ENCODE results near the gene AGBL1.
A peak's percentile ranks its signal among the peaks of the same experiment; 100 is the strongest.

AGBL1 gene

GRCh38 chr15:86572368-86572841 is 492.7 kb downstream of the AGBL1 start:
- H3K18ac ChIP-seq (ENCODE audit: low read length) = peak overlapping the region; percentile 86
- no peak overlapping the region for H3K27ac ChIP-seq (replicated peaks; ENCODE audit: low read length)
- no CpG with 5 or more reads among the region's 21 CpGs for WGBS, 2 donors (ENCODE audit: extremely low coverage in 2 of 2, insufficient read length in 2 of 2, insufficient replicate concordance in 1 of 2)
- no peaks in the 10 kb centered on the region for H3K27me3 ChIP-seq (ENCODE audit: control insufficient read depth in 3 of 3, insufficient read depth in 3 of 3, low read depth in 1 of 3, low read length in 3 of 3)
- H3K23ac ChIP-seq (ENCODE audit: low read depth, low read length, poor library complexity) = no peak overlapping the region
- H3K4me2 ChIP-seq (ENCODE audit: insufficient read depth, low read length, poor library complexity, severe bottlenecking) = no peak overlapping the region
- H3K9me3 ChIP-seq (replicated peaks in 1 of 2; ENCODE audit: control insufficient read depth in 2 of 2, insufficient read depth in 1 of 2, low read depth in 1 of 2, low read length in 2 of 2) = peaks cover 0 to 5% of the 10 kb centered on the region in 2 donors
- no peak overlapping the region for H4K91ac ChIP-seq (ENCODE audit: low read depth, low read length, poor library complexity)
- H3K4me3 ChIP-seq (ENCODE audit: low read length in 2 of 2) = no peak overlapping the region
- H2BK12ac ChIP-seq (ENCODE audit: low read length) = no peak overlapping the region
- H3K4ac ChIP-seq (ENCODE audit: low read length) = no peak overlapping the region
- no peak overlapping the region for H3K14ac ChIP-seq (ENCODE audit: low read length)
- peak overlapping the region; percentile 67 for H2BK120ac ChIP-seq (ENCODE audit: low read depth, low read length)
- no peaks in the 10 kb centered on the region for H3K36me3 ChIP-seq (replicated peaks in 1 of 2; ENCODE audit: control insufficient read depth in 2 of 2, insufficient read depth in 2 of 2, low read length in 2 of 2)
- H4K8ac ChIP-seq (ENCODE audit: low read depth, low read length) = no peak overlapping the region
- H2AK5ac ChIP-seq (ENCODE audit: low read depth, low read length) = peak overlapping the region; percentile 90
- peaks cover 1 to 8% of the 10 kb centered on the region in 2 donors for H3K4me1 ChIP-seq (ENCODE audit: control insufficient read depth in 2 of 2, insufficient read depth in 1 of 2, low read depth in 1 of 2, low read length in 2 of 2)
- no peak for DNase-seq (ENCODE audit: low spot score)
- H3K9ac ChIP-seq (ENCODE audit: low read depth, low read length, poor library complexity) = no peak overlapping the region
- H3K79me1 ChIP-seq (ENCODE audit: low read depth, low read length) = no peaks in the 10 kb centered on the region
- peak overlapping the region; percentile 71 for H2BK15ac ChIP-seq (ENCODE audit: low read length)
- no peak overlapping the region for H2BK5ac ChIP-seq (ENCODE audit: low read length)
- H2AFZ ChIP-seq (ENCODE audit: low read length) = peak overlapping the region; percentile 48

GRCh38 chr15:86573476-86573875 is 493.8 kb downstream of the AGBL1 start:
- no peak overlapping the region for H4K91ac ChIP-seq (ENCODE audit: low read depth, low read length, poor library complexity)
- WGBS, 2 donors (ENCODE audit: extremely low coverage in 2 of 2, insufficient read length in 2 of 2, insufficient replicate concordance in 1 of 2) = no CpG with 5 or more reads among the region's 3 CpGs
- no peak overlapping the region for H3K9ac ChIP-seq (ENCODE audit: low read depth, low read length, poor library complexity)
- H3K4ac ChIP-seq (ENCODE audit: low read length) = no peak overlapping the region
- H2AK5ac ChIP-seq (ENCODE audit: low read depth, low read length) = no peak overlapping the region
- H3K23ac ChIP-seq (ENCODE audit: low read depth, low read length, poor library complexity) = no peak overlapping the region
- peaks cover 0 to 5% of the 10 kb centered on the region in 2 donors for H3K9me3 ChIP-seq (replicated peaks in 1 of 2; ENCODE audit: control insufficient read depth in 2 of 2, insufficient read depth in 1 of 2, low read depth in 1 of 2, low read length in 2 of 2)
- H3K14ac ChIP-seq (ENCODE audit: low read length) = no peak overlapping the region
- H2BK120ac ChIP-seq (ENCODE audit: low read depth, low read length) = no peak overlapping the region
- H3K79me1 ChIP-seq (ENCODE audit: low read depth, low read length) = no peaks in the 10 kb centered on the region
- no peak overlapping the region for H2AFZ ChIP-seq (ENCODE audit: low read length)
- H3K4me3 ChIP-seq (ENCODE audit: low read length in 2 of 2) = no peak overlapping the region
- no peak overlapping the region for H4K8ac ChIP-seq (ENCODE audit: low read depth, low read length)
- H2BK5ac ChIP-seq (ENCODE audit: low read length) = no peak overlapping the region
- no peaks in the 10 kb centered on the region for H3K27me3 ChIP-seq (ENCODE audit: control insufficient read depth in 3 of 3, insufficient read depth in 3 of 3, low read depth in 1 of 3, low read length in 3 of 3)
- no peak overlapping the region for H2BK15ac ChIP-seq (ENCODE audit: low read length)
- H3K36me3 ChIP-seq (replicated peaks in 1 of 2; ENCODE audit: control insufficient read depth in 2 of 2, insufficient read depth in 2 of 2, low read length in 2 of 2) = no peaks in the 10 kb centered on the region
- H3K18ac ChIP-seq (ENCODE audit: low read length) = no peak overlapping the region
- H3K27ac ChIP-seq (replicated peaks; ENCODE audit: low read length) = no peak overlapping the region
- no peak overlapping the region for H2BK12ac ChIP-seq (ENCODE audit: low read length)
- DNase-seq (ENCODE audit: low spot score) = no peak
- peaks cover 0 to 8% of the 10 kb centered on the region in 2 donors for H3K4me1 ChIP-seq (ENCODE audit: control insufficient read depth in 2 of 2, insufficient read depth in 1 of 2, low read depth in 1 of 2, low read length in 2 of 2)
- no peak overlapping the region for H3K4me2 ChIP-seq (ENCODE audit: insufficient read depth, low read length, poor library complexity, severe bottlenecking)

- Histone ChIP-seq H3K14ac (ENCODE audit: low read length) (no peak overlapping the region), H3K4ac (ENCODE audit: low read length) (no peak overlapping the region), H3K23ac (ENCODE audit: low read depth, low read length, poor library complexity) (no peak overlapping the region), H2AFZ (ENCODE audit: low read length) (peak overlapping the region; percentile 50), H3K9me3 (replicated peaks in 1 of 2; ENCODE audit: control insufficient read depth in 2 of 2, insufficient read depth in 1 of 2, low read depth in 1 of 2, low read length in 2 of 2) (no peaks in the 10 kb centered on the region), H3K36me3 (replicated peaks in 1 of 2; ENCODE audit: control insufficient read depth in 2 of 2, insufficient read depth in 2 of 2, low read length in 2 of 2) (no peaks in the 10 kb centered on the region), H3K18ac (ENCODE audit: low read length) (no peak overlapping the region), H3K79me1 (ENCODE audit: low read depth, low read length) (no peaks in the 10 kb centered on the region), H3K4me3 (ENCODE audit: low read length in 2 of 2) (no peak overlapping the region), H3K4me1 (ENCODE audit: control insufficient read depth in 2 of 2, insufficient read depth in 1 of 2, low read depth in 1 of 2, low read length in 2 of 2) (peaks cover 5 to 11% of the 10 kb centered on the region in 2 donors), H2AK5ac (ENCODE audit: low read depth, low read length) (no peak overlapping the region), H2BK120ac (ENCODE audit: low read depth, low read length) (no peak overlapping the region), H2BK15ac (ENCODE audit: low read length) (no peak overlapping the region), H4K8ac (ENCODE audit: low read depth, low read length) (no peak overlapping the region), H2BK5ac (ENCODE audit: low read length) (no peak overlapping the region), H4K91ac (ENCODE audit: low read depth, low read length, poor library complexity) (no peak overlapping the region), H3K9ac (ENCODE audit: low read depth, low read length, poor library complexity) (no peak overlapping the region), H3K27ac (replicated peaks; ENCODE audit: low read length) (no peak overlapping the region), H3K4me2 (ENCODE audit: insufficient read depth, low read length, poor library complexity, severe bottlenecking) (no peak overlapping the region), H2BK12ac (ENCODE audit: low read length) (no peak overlapping the region), H3K27me3 (ENCODE audit: control insufficient read depth in 3 of 3, insufficient read depth in 3 of 3, low read depth in 1 of 3, low read length in 3 of 3) (no peaks in the 10 kb centered on the region)
- DNase-seq (ENCODE audit: low spot score) = no peak
- no CpG with 5 or more reads among the region's 2 CpGs for WGBS, 2 donors (ENCODE audit: extremely low coverage in 2 of 2, insufficient read length in 2 of 2, insufficient replicate concordance in 1 of 2)
Observed at GRCh38 chr15:86588413-86588812, 508.7 kb downstream of the AGBL1 start.

- Histone ChIP-seq H2BK120ac (ENCODE audit: low read depth, low read length) (no peak overlapping the region), H4K8ac (ENCODE audit: low read depth, low read length) (no peak overlapping the region), H3K36me3 (replicated peaks in 1 of 2; ENCODE audit: control insufficient read depth in 2 of 2, insufficient read depth in 2 of 2, low read length in 2 of 2) (no peaks in the 10 kb centered on the region), H3K9me3 (replicated peaks in 1 of 2; ENCODE audit: control insufficient read depth in 2 of 2, insufficient read depth in 1 of 2, low read depth in 1 of 2, low read length in 2 of 2) (no peaks in the 10 kb centered on the region), H2AFZ (ENCODE audit: low read length) (no peak overlapping the region), H3K4ac (ENCODE audit: low read length) (no peak overlapping the region), H2AK5ac (ENCODE audit: low read depth, low read length) (no peak overlapping the region), H3K4me1 (ENCODE audit: control insufficient read depth in 2 of 2, insufficient read depth in 1 of 2, low read depth in 1 of 2, low read length in 2 of 2) (peaks cover 5 to 11% of the 10 kb centered on the region in 2 donors), H3K79me1 (ENCODE audit: low read depth, low read length) (no peaks in the 10 kb centered on the region), H3K4me2 (ENCODE audit: insufficient read depth, low read length, poor library complexity, severe bottlenecking) (no peak overlapping the region), H3K23ac (ENCODE audit: low read depth, low read length, poor library complexity) (no peak overlapping the region), H4K91ac (ENCODE audit: low read depth, low read length, poor library complexity) (no peak overlapping the region), H3K27me3 (ENCODE audit: control insufficient read depth in 3 of 3, insufficient read depth in 3 of 3, low read depth in 1 of 3, low read length in 3 of 3) (no peaks in the 10 kb centered on the region), H3K4me3 (ENCODE audit: low read length in 2 of 2) (no peak overlapping the region), H2BK15ac (ENCODE audit: low read length) (no peak overlapping the region), H3K9ac (ENCODE audit: low read depth, low read length, poor library complexity) (no peak overlapping the region), H3K14ac (ENCODE audit: low read length) (no peak overlapping the region), H3K18ac (ENCODE audit: low read length) (no peak overlapping the region), H2BK12ac (ENCODE audit: low read length) (no peak overlapping the region), H3K27ac (replicated peaks; ENCODE audit: low read length) (no peak overlapping the region), H2BK5ac (ENCODE audit: low read length) (no peak overlapping the region)
- DNase-seq (ENCODE audit: low spot score) = no peak
- no CpG with 5 or more reads among the region's 1 CpG for WGBS, 2 donors (ENCODE audit: extremely low coverage in 2 of 2, insufficient read length in 2 of 2, insufficient replicate concordance in 1 of 2)
Observed at GRCh38 chr15:86590461-86590860, 510.8 kb downstream of the AGBL1 start.
